Caco-2 (cell line): ENCODE data around the gene RASEF. TPM values are rescaled to one million over a fixed set of nuclear protein-coding genes. Genes with fewer than 3 reads are reported as not detected.

Experiments
- BruUV-seq: library from RNA; stranded (reverse); fragments of 400-500 nt; replicated peaks from 2 replicates; lab custom pipeline; 2021; lab: Mats Ljungman, UMichigan
- CTCF ChIA-PET: fragments of 300-600 bp; sonication (Branson Sonifier 250); formaldehyde crosslinking; loops from one replicate; lab custom pipeline; 2022; ENCODE audit warnings: antibody characterized with exemption; lab: Charles Lee
- POLR2A ChIA-PET: fragments of 300-600 bp; sonication (Branson Sonifier 250); formaldehyde crosslinking; loops from one replicate; lab custom pipeline; 2022; ENCODE audit warnings: antibody characterized with exemption; lab: Charles Lee
- DNase-seq, 2 experiments: peaks; one replicate each; pipeline versions ENCODE4 v3.0.0 to v3.0.0-alpha.2; 2020 to 2022
- H3K27me3 ChIP-seq: replicated peaks from 2 replicates; pipeline ENCODE4 v1.6.0; 2011; ENCODE audit warnings: low read length; ENCODE audit not compliant: control insufficient read depth, insufficient read depth
- H3K36me3 ChIP-seq: 2 replicates; pipeline ENCODE4 v1.5.1; 2011; ENCODE audit warnings: low read length; ENCODE audit not compliant: control insufficient read depth, insufficient read depth
- H3K4me1 ChIP-seq: fragments of 250-450 bp; sonication (Bioruptor Pico); 2 replicates; pipeline ENCODE4 v1.5.1; 2020; ENCODE audit warnings: mild to moderate bottlenecking
- H3K4me3 ChIP-seq: 2 replicates; pipeline ENCODE4 v1.5.1; 2011; ENCODE audit warnings: low read depth, mild to moderate bottlenecking, control low read depth, low read length
- H3K9me3 ChIP-seq: fragments of 250-450 bp; sonication (Bioruptor Pico); 2 replicates; pipeline ENCODE4 v1.5.1; 2020; ENCODE audit warnings: mild to moderate bottlenecking, moderate library complexity
- H3K27ac Mint-ChIP-seq: one replicate; pipeline ENCODE4 v1.8.0; 2022; ENCODE audit warnings: mixed read lengths; ENCODE audit not compliant: unreplicated experiment
- H3K27me3 Mint-ChIP-seq: one replicate; pipeline ENCODE4 v1.8.0; 2022; ENCODE audit warnings: mixed read lengths; ENCODE audit not compliant: insufficient read depth, unreplicated experiment
- H3K36me3 Mint-ChIP-seq: one replicate; pipeline ENCODE4 v1.8.0; 2022; ENCODE audit warnings: mild to moderate bottlenecking, mixed read lengths; ENCODE audit not compliant: insufficient read depth, unreplicated experiment
- H3K4me1 Mint-ChIP-seq: one replicate; pipeline ENCODE4 v1.8.0; 2022; ENCODE audit warnings: low read depth, mixed read lengths; ENCODE audit not compliant: unreplicated experiment
- H3K4me3 Mint-ChIP-seq: one replicate; pipeline ENCODE4 v1.8.0; 2022; ENCODE audit warnings: mild to moderate bottlenecking, moderate library complexity, mixed read lengths; ENCODE audit not compliant: unreplicated experiment
- H3K9me3 Mint-ChIP-seq: one replicate; pipeline ENCODE4 v1.8.0; 2022; ENCODE audit warnings: mixed read lengths; ENCODE audit not compliant: unreplicated experiment
- intact Hi-C: fragments of 100-400 bp; cut with micrococcal nuclease; formaldehyde crosslinking; loops from one replicate; pipeline ENCODE4 v1.10.0; 2022; ENCODE audit not compliant: unreplicated experiment
- total RNA-seq: library from RNA; stranded (reverse); gene quantifications from 2 replicates; pipeline ENCODE4 v1.2.3, GENCODE V29; 2022
- TF ChIP-seq, protein P1 (sequence below), 2 experiments: fragments of 200-600 bp in 1 of 2; IDR thresholded peaks; 1 replicate in 1 of 2; 2 replicates in 1 of 2; pipeline versions ENCODE4 v1.5.1 to v1.8.0; 2011 to 2022; ENCODE audit warnings: antibody characterized with exemption in 1 of 2, control low read depth in 1 of 2, inconsistent platforms in 1 of 2, low read depth in 1 of 2, low read length in 1 of 2, mild to moderate bottlenecking in 1 of 2, moderate library complexity in 1 of 2; ENCODE audit not compliant: insufficient read depth in 1 of 2, severe bottlenecking in 1 of 2, unreplicated experiment in 1 of 2

RASEF gene
- total RNA-seq, 1 experiment from 2014 or later, result 0.32 TPM

DNA sequence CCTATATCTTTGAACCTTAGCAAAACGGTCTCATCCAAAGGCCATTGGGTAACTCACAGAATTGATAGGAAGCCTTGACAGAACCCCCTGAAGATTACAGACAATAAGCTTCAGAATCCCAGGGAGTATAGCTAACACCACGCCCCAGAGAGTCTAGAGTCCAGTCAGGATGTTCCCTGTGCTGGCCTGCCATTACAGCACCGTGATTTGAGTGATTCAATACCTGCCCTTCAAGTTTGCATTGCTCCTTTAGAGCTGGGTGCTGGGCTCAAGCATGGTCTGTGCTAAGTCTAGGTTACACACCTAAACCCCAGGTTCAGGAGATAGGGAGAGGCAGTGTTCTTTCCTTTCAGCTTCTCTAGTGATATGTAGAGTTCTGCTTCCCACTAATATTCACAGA, 90.5 kb downstream of the RASEF start:
- no peaks in the 10 kb centered on the region for H3K4me1 ChIP-seq
- H3K27me3 Mint-ChIP-seq, result no peaks in the 10 kb centered on the region
- no peaks in the 10 kb centered on the region for H3K4me1 Mint-ChIP-seq
- ChIA-PET CTCF (no interaction called here), POLR2A (no interaction called here)
- no peaks in the 10 kb centered on the region for H3K27me3 ChIP-seq
- no peak for DNase-seq
- H3K4me3 Mint-ChIP-seq, result no peak overlapping the region
- no TSS peak for BruUV-seq
- H3K9me3 Mint-ChIP-seq, result peaks cover 9% of the 10 kb centered on the region
- H3K4me3 ChIP-seq, result no peak overlapping the region
- no peaks in the 10 kb centered on the region for H3K9me3 ChIP-seq
- H3K36me3 Mint-ChIP-seq, result no peaks in the 10 kb centered on the region
- TF ChIP-seq, protein P1, sequence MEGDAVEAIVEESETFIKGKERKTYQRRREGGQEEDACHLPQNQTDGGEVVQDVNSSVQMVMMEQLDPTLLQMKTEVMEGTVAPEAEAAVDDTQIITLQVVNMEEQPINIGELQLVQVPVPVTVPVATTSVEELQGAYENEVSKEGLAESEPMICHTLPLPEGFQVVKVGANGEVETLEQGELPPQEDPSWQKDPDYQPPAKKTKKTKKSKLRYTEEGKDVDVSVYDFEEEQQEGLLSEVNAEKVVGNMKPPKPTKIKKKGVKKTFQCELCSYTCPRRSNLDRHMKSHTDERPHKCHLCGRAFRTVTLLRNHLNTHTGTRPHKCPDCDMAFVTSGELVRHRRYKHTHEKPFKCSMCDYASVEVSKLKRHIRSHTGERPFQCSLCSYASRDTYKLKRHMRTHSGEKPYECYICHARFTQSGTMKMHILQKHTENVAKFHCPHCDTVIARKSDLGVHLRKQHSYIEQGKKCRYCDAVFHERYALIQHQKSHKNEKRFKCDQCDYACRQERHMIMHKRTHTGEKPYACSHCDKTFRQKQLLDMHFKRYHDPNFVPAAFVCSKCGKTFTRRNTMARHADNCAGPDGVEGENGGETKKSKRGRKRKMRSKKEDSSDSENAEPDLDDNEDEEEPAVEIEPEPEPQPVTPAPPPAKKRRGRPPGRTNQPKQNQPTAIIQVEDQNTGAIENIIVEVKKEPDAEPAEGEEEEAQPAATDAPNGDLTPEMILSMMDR (IDR thresholded peaks at IDR 0.05; ENCODE audit: insufficient read depth in 1 of 2, low read depth in 1 of 2, low read length in 1 of 2, severe bottlenecking in 1 of 2, unreplicated experiment in 1 of 2), result no peak
- H3K36me3 ChIP-seq, result no peaks in the 10 kb centered on the region
- H3K27ac Mint-ChIP-seq, result no peak overlapping the region
- intact Hi-C loops, result no loop called here

DNA sequence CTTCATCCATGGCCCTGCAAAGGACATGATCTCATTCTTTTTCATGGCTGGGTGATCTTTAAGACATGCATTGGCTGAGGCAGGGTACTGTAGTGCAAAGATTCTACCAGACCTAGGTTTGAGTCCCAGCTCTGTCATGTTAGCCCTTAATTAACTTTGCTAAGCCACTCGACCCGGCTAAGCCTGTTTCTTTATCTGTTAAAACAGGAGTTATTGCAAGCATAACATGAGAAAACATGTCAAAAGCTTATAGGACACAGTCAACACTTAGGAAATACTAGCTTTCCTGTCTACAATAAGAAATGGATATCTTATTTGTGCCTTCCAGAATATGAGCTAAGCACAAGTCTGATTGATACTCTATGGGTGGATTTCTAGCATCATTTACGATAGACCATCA, 92.6 kb downstream of the RASEF start:
- H3K4me1 ChIP-seq, result no peaks in the 10 kb centered on the region
- Mint-ChIP-seq H3K4me3 (no peak overlapping the region), H3K36me3 (no peaks in the 10 kb centered on the region), H3K27me3 (no peaks in the 10 kb centered on the region), H3K27ac (no peak overlapping the region), H3K4me1 (no peaks in the 10 kb centered on the region), H3K9me3 (peaks cover 9% of the 10 kb centered on the region)
- TF ChIP-seq, protein P1 (IDR thresholded peaks at IDR 0.05; ENCODE audit: insufficient read depth in 1 of 2, low read depth in 1 of 2, low read length in 1 of 2, severe bottlenecking in 1 of 2, unreplicated experiment in 1 of 2), result no peak
- no peak overlapping the region for H3K4me3 ChIP-seq
- no peaks in the 10 kb centered on the region for H3K9me3 ChIP-seq
- no TSS peak for BruUV-seq
- CTCF ChIA-PET, result no interaction called here
- intact Hi-C loops, result no loop called here
- no peaks in the 10 kb centered on the region for H3K36me3 ChIP-seq
- no peaks in the 10 kb centered on the region for H3K27me3 ChIP-seq
- POLR2A ChIA-PET, result no interaction called here
- DNase-seq, result no peak

DNA sequence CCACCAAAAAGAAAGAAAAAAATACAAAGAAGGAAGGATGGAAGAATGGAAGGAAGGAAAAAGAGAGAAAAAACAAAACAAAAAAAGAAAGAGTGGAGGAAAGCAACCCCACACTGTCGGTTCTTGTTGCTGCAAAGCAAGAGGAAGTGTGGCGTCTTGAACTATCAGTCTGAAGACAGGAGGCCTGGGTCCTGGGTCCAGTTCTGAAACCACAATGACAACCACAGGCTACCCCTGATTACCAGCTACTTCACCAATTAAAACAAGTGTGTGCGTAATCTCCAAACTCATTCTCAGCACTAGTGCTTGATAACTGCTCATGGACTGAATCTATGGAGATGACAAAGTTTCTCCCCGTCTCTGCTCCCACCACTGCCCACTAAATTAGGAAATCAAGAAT, 93.7 kb downstream of the RASEF start:
- Histone ChIP-seq H3K36me3 (no peaks in the 10 kb centered on the region), H3K4me3 (no peak overlapping the region), H3K27me3 (no peaks in the 10 kb centered on the region), H3K4me1 (no peaks in the 10 kb centered on the region), H3K9me3 (no peaks in the 10 kb centered on the region)
- H3K27ac Mint-ChIP-seq, result no peak overlapping the region
- DNase-seq, result no peak
- peaks cover under 1% of the 10 kb centered on the region for H3K9me3 Mint-ChIP-seq
- TF ChIP-seq, protein P1 (IDR thresholded peaks at IDR 0.05; ENCODE audit: insufficient read depth in 1 of 2, low read depth in 1 of 2, low read length in 1 of 2, severe bottlenecking in 1 of 2, unreplicated experiment in 1 of 2), result no peak
- no TSS peak for BruUV-seq
- ChIA-PET CTCF (no interaction called here), POLR2A (no interaction called here)
- no peaks in the 10 kb centered on the region for H3K4me1 Mint-ChIP-seq
- intact Hi-C loops, result no loop called here
- no peak overlapping the region for H3K4me3 Mint-ChIP-seq
- H3K27me3 Mint-ChIP-seq, result peaks cover 2% of the 10 kb centered on the region
- H3K36me3 Mint-ChIP-seq, result no peaks in the 10 kb centered on the region
